HL-60 (cell line): ENCODE measurements around the gene SNX5.
A peak's percentile ranks its signal among the peaks of the same experiment; 100 is the strongest.

ENCODE experiments used
- CTCF ChIP-seq: IDR thresholded peaks from one replicate; pipeline ENCODE4 v1.5.1; 2011; ENCODE audit warnings: low read length, control low read depth, inconsistent platforms; ENCODE audit not compliant: insufficient read depth
- GABPA ChIP-seq: IDR thresholded peaks from 2 replicates; pipeline ENCODE4 v1.6.1; 2012; ENCODE audit warnings: low read depth
- POLR2AphosphoS5 ChIP-seq: IDR thresholded peaks from 2 replicates; pipeline ENCODE4 v1.6.1; 2012; ENCODE audit warnings: low read depth
- REST ChIP-seq: IDR thresholded peaks from 2 replicates; pipeline ENCODE4 v1.6.1; 2012; ENCODE audit warnings: low read depth; ENCODE audit not compliant: insufficient replicate concordance
- SPI1 ChIP-seq: IDR thresholded peaks from 2 replicates; pipeline ENCODE4 v1.6.1; 2012; ENCODE audit warnings: low read depth, mild to moderate bottlenecking, borderline replicate concordance

GRCh38 chr20:17941087-17941825, 27.3 kb downstream of the SNX5 start:
- no peak for TF ChIP-seq CTCF
- no peak for TF ChIP-seq REST
- no peak for TF ChIP-seq GABPA
- peak; percentile 59 for TF ChIP-seq POLR2AphosphoS5
- TF ChIP-seq SPI1: no peak
